ENCODE results near the gene TUG1. TPM values are rescaled to one million over a fixed set of nuclear protein-coding genes. Genes with fewer than 3 reads are reported as not detected.

TUG1 gene
- total RNA-seq, 1 experiment from 2014 or later, result 69.8 TPM

DNA sequence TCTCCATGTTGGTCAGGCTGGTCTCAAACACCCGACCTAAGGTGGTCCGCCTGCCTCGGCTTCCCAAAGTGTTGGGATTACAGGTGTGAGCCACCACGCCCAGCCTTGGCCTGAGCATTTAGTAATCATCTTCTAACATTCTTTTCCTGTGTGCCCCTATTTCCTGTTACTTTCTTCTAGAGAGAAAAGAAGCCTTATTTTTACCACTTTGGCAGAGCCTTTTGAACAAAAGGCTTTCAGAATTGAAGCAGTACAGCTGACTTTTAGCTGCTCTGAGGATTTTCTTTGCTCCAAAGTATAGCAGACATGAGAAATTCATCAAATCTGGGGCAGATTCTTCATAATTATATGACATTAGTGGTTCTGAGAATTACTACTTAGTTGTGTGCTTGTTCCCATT lies 13.9 kb upstream of the TUG1 start:
- in situ Hi-C loops (cut with HindIII; ENCODE audit: low pct_unique_long_range_greater_than_20kb, low sequenced_read_pairs), result no loop called here
- no peaks in the 10 kb centered on the region for H3K4me1 ChIP-seq (ENCODE audit: control insufficient read depth, insufficient read depth, low read length)
- no peak for TF ChIP-seq SIN3A (IDR thresholded peaks at IDR 0.05; ENCODE audit: borderline replicate concordance, insufficient read depth, low read depth, low read length)
- no peak for TF ChIP-seq POLR2AphosphoS5 (IDR thresholded peaks at IDR 0.05; ENCODE audit: low read depth, low read length)
- TF ChIP-seq, protein P1, sequence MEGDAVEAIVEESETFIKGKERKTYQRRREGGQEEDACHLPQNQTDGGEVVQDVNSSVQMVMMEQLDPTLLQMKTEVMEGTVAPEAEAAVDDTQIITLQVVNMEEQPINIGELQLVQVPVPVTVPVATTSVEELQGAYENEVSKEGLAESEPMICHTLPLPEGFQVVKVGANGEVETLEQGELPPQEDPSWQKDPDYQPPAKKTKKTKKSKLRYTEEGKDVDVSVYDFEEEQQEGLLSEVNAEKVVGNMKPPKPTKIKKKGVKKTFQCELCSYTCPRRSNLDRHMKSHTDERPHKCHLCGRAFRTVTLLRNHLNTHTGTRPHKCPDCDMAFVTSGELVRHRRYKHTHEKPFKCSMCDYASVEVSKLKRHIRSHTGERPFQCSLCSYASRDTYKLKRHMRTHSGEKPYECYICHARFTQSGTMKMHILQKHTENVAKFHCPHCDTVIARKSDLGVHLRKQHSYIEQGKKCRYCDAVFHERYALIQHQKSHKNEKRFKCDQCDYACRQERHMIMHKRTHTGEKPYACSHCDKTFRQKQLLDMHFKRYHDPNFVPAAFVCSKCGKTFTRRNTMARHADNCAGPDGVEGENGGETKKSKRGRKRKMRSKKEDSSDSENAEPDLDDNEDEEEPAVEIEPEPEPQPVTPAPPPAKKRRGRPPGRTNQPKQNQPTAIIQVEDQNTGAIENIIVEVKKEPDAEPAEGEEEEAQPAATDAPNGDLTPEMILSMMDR (IDR thresholded peaks at IDR 0.05), result no peak
- TF ChIP-seq, protein P2, sequence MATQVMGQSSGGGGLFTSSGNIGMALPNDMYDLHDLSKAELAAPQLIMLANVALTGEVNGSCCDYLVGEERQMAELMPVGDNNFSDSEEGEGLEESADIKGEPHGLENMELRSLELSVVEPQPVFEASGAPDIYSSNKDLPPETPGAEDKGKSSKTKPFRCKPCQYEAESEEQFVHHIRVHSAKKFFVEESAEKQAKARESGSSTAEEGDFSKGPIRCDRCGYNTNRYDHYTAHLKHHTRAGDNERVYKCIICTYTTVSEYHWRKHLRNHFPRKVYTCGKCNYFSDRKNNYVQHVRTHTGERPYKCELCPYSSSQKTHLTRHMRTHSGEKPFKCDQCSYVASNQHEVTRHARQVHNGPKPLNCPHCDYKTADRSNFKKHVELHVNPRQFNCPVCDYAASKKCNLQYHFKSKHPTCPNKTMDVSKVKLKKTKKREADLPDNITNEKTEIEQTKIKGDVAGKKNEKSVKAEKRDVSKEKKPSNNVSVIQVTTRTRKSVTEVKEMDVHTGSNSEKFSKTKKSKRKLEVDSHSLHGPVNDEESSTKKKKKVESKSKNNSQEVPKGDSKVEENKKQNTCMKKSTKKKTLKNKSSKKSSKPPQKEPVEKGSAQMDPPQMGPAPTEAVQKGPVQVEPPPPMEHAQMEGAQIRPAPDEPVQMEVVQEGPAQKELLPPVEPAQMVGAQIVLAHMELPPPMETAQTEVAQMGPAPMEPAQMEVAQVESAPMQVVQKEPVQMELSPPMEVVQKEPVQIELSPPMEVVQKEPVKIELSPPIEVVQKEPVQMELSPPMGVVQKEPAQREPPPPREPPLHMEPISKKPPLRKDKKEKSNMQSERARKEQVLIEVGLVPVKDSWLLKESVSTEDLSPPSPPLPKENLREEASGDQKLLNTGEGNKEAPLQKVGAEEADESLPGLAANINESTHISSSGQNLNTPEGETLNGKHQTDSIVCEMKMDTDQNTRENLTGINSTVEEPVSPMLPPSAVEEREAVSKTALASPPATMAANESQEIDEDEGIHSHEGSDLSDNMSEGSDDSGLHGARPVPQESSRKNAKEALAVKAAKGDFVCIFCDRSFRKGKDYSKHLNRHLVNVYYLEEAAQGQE (IDR thresholded peaks at IDR 0.05; ENCODE audit: insufficient read depth in 1 of 2, low read depth in 2 of 2, low read length in 1 of 2), result no peak
- no peak for TF ChIP-seq TCF7L2 (IDR thresholded peaks at IDR 0.05; ENCODE audit: low read depth, low read length)
- no peaks in the 10 kb centered on the region for H3K27me3 ChIP-seq (ENCODE audit: control insufficient read depth, insufficient read depth, low read length)
- DNase-seq (ENCODE audit: low read depth, low spot score) (no peak), ATAC-seq (no peak)
- H3K4me3 ChIP-seq (ENCODE audit: low read depth in 2 of 2, low read length in 2 of 2), result no peak overlapping the region
- no peaks in the 10 kb centered on the region for H3K9me3 ChIP-seq (ENCODE audit: control insufficient read depth, insufficient read depth, low read depth, low read length)
- H3K36me3 ChIP-seq (ENCODE audit: control insufficient read depth, insufficient read depth, low read length), result peaks cover 6% of the 10 kb centered on the region
- CTCF ChIA-PET, result no interaction called here
- POLR2A ChIA-PET, result no interaction called here
- intact Hi-C loops (cut with micrococcal nuclease; ENCODE audit: unreplicated experiment), result no loop called here
- BruUV-seq (replicated peaks), result no TSS peak
- no peak overlapping the region for H3K27ac ChIP-seq (ENCODE audit: low read length)

DNA sequence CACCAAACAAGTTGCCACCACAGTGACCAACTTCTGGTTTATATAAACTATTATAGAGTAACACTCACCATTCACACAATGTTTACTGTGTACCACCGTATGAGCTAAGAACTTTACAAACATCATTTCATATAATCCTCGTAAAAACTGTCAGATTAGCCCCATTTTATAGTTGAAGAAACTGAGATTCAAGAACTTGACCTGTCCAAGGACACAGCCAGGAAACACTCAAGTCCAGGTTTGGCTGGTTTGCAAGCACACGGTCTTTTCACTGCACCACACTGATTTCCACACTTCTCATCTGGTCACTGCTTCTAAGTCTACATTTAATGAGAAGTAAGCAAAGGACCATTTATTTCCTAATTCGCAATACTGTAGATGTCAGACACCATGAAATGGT lies 4.2 kb upstream of the TUG1 start:
- DNase-seq (ENCODE audit: low read depth, low spot score), result no peak
- no peak for ATAC-seq
- BruUV-seq (replicated peaks), result no TSS peak
- intact Hi-C loops (cut with micrococcal nuclease; ENCODE audit: unreplicated experiment) (no loop called here), in situ Hi-C loops (cut with HindIII; ENCODE audit: low pct_unique_long_range_greater_than_20kb, low sequenced_read_pairs) (no loop called here)
- Histone ChIP-seq H3K36me3 (ENCODE audit: control insufficient read depth, insufficient read depth, low read length) (peaks cover 3% of the 10 kb centered on the region; the same call in 1 of the 2 replicates), H3K27ac (ENCODE audit: low read length) (no peak overlapping the region), H3K27me3 (ENCODE audit: control insufficient read depth, insufficient read depth, low read length) (no peaks in the 10 kb centered on the region), H3K4me1 (ENCODE audit: control insufficient read depth, insufficient read depth, low read length) (peaks cover 9% of the 10 kb centered on the region; the same call in 1 of the 2 replicates), H3K9me3 (ENCODE audit: control insufficient read depth, insufficient read depth, low read depth, low read length) (0 out of 2 replicates have a peak, but pooled peaks cover 3% of the 10 kb centered on the region), H3K4me3 (ENCODE audit: low read depth in 2 of 2, low read length in 2 of 2) (no peak overlapping the region)
- TF ChIP-seq TCF7L2 (IDR thresholded peaks at IDR 0.05; ENCODE audit: low read depth, low read length) (no peak), SIN3A (IDR thresholded peaks at IDR 0.05; ENCODE audit: borderline replicate concordance, insufficient read depth, low read depth, low read length) (no peak), POLR2AphosphoS5 (IDR thresholded peaks at IDR 0.05; ENCODE audit: low read depth, low read length) (no peak)
- TF ChIP-seq, protein P2 (IDR thresholded peaks at IDR 0.05; ENCODE audit: insufficient read depth in 1 of 2, low read depth in 2 of 2, low read length in 1 of 2), result no peak
- TF ChIP-seq, protein P1 (IDR thresholded peaks at IDR 0.05), result no peak
- POLR2A ChIA-PET, result interaction anchor here (0.7 kb wide), 1 partner anchor 106 kb away, joined by 4 read pairs; no protein-coding TSS in a partner anchor
- CTCF ChIA-PET, result no interaction called here

Data from Panc1 (cell line).